Fibroblast of lung (primary cell): ENCODE data around the gene INSIG2. TPM values are rescaled to one million over a fixed set of nuclear protein-coding genes. Genes with fewer than 3 reads are reported as not detected.

Experiments
- DNase-seq, 2 donors: peaks; one replicate each; pipeline versions ENCODE4 v3.0.0 to v3.0.0-alpha.2; 2010; ENCODE audit warnings: low read depth in 2 of 2
- H2AFZ ChIP-seq: 2 replicates; pipeline ENCODE4 v1.5.1; 2012; ENCODE audit warnings: low read length, control low read depth, inconsistent platforms
- H3K27ac ChIP-seq: 2 replicates; pipeline ENCODE4 v1.5.1; 2011; ENCODE audit warnings: low read length, control low read depth; ENCODE audit not compliant: insufficient read depth
- H3K27me3 ChIP-seq: 2 replicates; pipeline ENCODE4 v1.5.1; 2011; ENCODE audit warnings: mild to moderate bottlenecking, low read length; ENCODE audit not compliant: control insufficient read depth, insufficient read depth
- H3K36me3 ChIP-seq: 2 replicates; pipeline ENCODE4 v1.5.1; 2011; ENCODE audit warnings: low read length; ENCODE audit not compliant: control insufficient read depth, insufficient read depth
- H3K4me1 ChIP-seq: 2 replicates; pipeline ENCODE4 v1.5.1; 2011; ENCODE audit warnings: low read length; ENCODE audit not compliant: control insufficient read depth, insufficient read depth; ENCODE audit errors: extremely low read depth
- H3K4me2 ChIP-seq: 2 replicates; pipeline ENCODE4 v1.5.1; 2011; ENCODE audit warnings: low read length, control low read depth; ENCODE audit not compliant: insufficient read depth; ENCODE audit errors: extremely low read depth
- H3K4me3 ChIP-seq, 4 experiments: fragments of 200-600 bp in 1 of 4; sonication (generic) in 1 of 4; replicated peaks in 1 of 4; 2 replicates each; pipeline ENCODE4 v1.5.1; 2011 to 2016; ENCODE audit warnings: low read length in 4 of 4, low read depth in 3 of 4, mild to moderate bottlenecking in 3 of 4, control low read depth in 2 of 4, inconsistent platforms in 1 of 4, mixed read lengths in 1 of 4; ENCODE audit not compliant: insufficient read depth in 1 of 4; ENCODE audit errors: control extremely low read depth in 1 of 4
- H3K79me2 ChIP-seq: 2 replicates; pipeline ENCODE4 v1.5.1; 2012; ENCODE audit warnings: mild to moderate bottlenecking, low read length, inconsistent platforms; ENCODE audit not compliant: control insufficient read depth, insufficient read depth
- H3K9ac ChIP-seq: 2 replicates; pipeline ENCODE4 v1.5.1; 2011; ENCODE audit warnings: mild to moderate bottlenecking, low read length, control low read depth; ENCODE audit not compliant: insufficient read depth
- H3K9me3 ChIP-seq: 2 replicates; pipeline ENCODE4 v1.5.1; 2012; ENCODE audit warnings: low read depth, low read length; ENCODE audit not compliant: control insufficient read depth, insufficient read depth
- H4K20me1 ChIP-seq: 2 replicates; pipeline ENCODE4 v1.5.1; 2011; ENCODE audit warnings: low read length; ENCODE audit not compliant: control insufficient read depth, insufficient read depth; ENCODE audit errors: extremely low read depth
- EZH2 ChIP-seq: IDR thresholded peaks from 2 replicates; pipeline ENCODE4 v1.5.1; 2012; ENCODE audit warnings: low read length, control low read depth, mild to moderate bottlenecking; ENCODE audit errors: missing control alignments
- polyA plus RNA-seq, 2 donors: library from polyadenylated mRNA; depleted of rRNA in 1 of 2; stranded (reverse) in 1 of 2; unstranded in 1 of 2; fragments of >200 nt; gene quantifications; 2 replicates each; pipeline ENCODE4 v1.2.1, GENCODE V29; 2011 to 2012; ENCODE audit warnings: missing spikeins in 1 of 2
- total RNA-seq: library from RNA; depleted of rRNA; stranded (reverse); fragments of >200 nt; gene quantifications from 2 replicates; pipeline ENCODE4 v1.2.1, GENCODE V29; 2014
- TF ChIP-seq, protein P1 (sequence below), 2 donors: IDR thresholded peaks in 1 of 2; conservative IDR thresholded peaks in 1 of 2; 1 replicate in 1 of 2; 2 replicates in 1 of 2; pipeline ENCODE4 v1.5.1; 2011 to 2012; ENCODE audit warnings: low read length in 2 of 2, control low read depth in 1 of 2, inconsistent platforms in 1 of 2, low read depth in 1 of 2, mild to moderate bottlenecking in 1 of 2

INSIG2 gene
- total and polyA plus RNA-seq, 2 donors (not counting 1 experiment from before 2014, with no cell fraction given), result 9.9 to 31.1 TPM

DNA sequence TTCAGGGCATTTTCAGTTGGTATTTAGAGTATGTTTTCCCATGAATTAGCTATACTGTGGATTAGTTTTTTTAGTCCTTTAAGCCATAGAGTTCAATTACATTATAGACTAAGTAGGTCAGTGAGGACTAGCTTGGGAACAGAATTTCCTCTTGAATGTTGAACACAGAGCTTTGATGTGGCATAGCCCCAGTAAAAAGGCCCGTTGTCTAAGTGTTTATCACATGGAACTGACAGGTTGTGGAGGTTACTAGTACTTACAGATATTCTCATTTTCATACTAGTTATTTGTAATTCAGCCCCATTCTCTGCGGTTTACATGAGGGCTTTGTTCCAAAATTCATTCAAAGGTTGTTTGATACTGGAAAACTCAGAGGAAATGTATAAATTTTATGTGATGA, 6.2 kb downstream of the INSIG2 start:
- H3K27me3 ChIP-seq, result no peaks in the 10 kb centered on the region
- no peak overlapping the region for H3K4me2 ChIP-seq
- H3K4me3 ChIP-seq, result no peak overlapping the region
- DNase-seq, result no peak
- no peak overlapping the region for H3K9ac ChIP-seq
- no peaks in the 10 kb centered on the region for H3K9me3 ChIP-seq
- H4K20me1 ChIP-seq, result no peaks in the 10 kb centered on the region
- no peak overlapping the region for H3K27ac ChIP-seq
- peaks cover 19% of the 10 kb centered on the region for H3K79me2 ChIP-seq
- H3K4me1 ChIP-seq, result no peaks in the 10 kb centered on the region
- H3K36me3 ChIP-seq, result no peaks in the 10 kb centered on the region
- no peak overlapping the region for H2AFZ ChIP-seq
- TF ChIP-seq EZH2, result no peak
- TF ChIP-seq, protein P1, sequence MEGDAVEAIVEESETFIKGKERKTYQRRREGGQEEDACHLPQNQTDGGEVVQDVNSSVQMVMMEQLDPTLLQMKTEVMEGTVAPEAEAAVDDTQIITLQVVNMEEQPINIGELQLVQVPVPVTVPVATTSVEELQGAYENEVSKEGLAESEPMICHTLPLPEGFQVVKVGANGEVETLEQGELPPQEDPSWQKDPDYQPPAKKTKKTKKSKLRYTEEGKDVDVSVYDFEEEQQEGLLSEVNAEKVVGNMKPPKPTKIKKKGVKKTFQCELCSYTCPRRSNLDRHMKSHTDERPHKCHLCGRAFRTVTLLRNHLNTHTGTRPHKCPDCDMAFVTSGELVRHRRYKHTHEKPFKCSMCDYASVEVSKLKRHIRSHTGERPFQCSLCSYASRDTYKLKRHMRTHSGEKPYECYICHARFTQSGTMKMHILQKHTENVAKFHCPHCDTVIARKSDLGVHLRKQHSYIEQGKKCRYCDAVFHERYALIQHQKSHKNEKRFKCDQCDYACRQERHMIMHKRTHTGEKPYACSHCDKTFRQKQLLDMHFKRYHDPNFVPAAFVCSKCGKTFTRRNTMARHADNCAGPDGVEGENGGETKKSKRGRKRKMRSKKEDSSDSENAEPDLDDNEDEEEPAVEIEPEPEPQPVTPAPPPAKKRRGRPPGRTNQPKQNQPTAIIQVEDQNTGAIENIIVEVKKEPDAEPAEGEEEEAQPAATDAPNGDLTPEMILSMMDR (conservative IDR thresholded peaks at IDR 0.05 in 1 of 2, IDR thresholded peaks at IDR 0.05 in 1 of 2; ENCODE audit: low read depth in 1 of 2, low read length in 2 of 2), result no peak

DNA sequence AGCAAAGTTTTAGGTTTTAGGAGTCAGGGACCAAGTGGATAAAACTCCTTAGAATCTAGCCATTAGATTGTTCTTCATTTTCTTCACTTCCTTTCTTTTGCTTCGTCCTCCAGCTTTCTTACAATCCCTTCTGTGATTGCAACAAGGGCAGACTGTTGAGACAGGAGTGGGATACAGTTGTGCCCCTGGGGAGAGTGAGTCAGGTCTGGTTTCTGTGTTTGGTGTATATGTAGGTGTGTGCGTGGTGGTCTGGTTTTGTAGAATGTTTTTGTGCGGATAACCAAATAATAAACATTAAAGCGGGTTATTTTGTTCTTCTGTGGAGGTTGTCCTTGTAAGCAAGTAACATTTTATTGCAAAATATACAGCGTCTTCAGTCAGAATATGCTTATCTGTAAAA, 7.3 kb downstream of the INSIG2 start:
- no peaks in the 10 kb centered on the region for H4K20me1 ChIP-seq

DNA sequence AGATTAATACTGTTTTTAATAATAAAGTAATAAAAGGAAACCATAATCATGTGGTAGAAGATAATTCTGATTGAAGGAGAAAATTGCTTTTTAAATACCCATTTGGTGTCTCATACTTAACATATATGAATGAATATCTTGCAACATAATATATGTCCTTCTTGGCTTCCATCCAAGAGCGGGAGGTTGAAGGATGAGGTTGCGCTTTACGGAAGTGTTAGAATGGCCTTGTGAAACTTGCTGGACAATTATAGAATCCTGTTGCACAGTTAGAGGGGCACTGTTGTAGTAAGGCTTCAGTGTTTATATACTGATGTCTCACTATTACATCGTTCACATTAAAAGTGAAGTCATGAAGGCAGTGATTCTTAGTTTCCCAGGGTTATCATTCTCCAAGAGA, 9.4 kb downstream of the INSIG2 start:
- H3K79me2 ChIP-seq, result no peaks in the 10 kb centered on the region

More for the DNA sequence above, 7.3 kb downstream of the INSIG2 start:
- Histone ChIP-seq H3K27me3 (no peaks in the 10 kb centered on the region), H3K9ac (no peak overlapping the region), H3K36me3 (no peaks in the 10 kb centered on the region), H3K4me1 (no peaks in the 10 kb centered on the region), H2AFZ (no peak overlapping the region), H3K4me2 (no peak overlapping the region), H3K79me2 (peaks cover 10% of the 10 kb centered on the region), H3K27ac (no peak overlapping the region), H3K4me3 (no peak overlapping the region), H3K9me3 (no peaks in the 10 kb centered on the region)
- TF ChIP-seq EZH2, result no peak
- TF ChIP-seq, protein P1 (conservative IDR thresholded peaks at IDR 0.05 in 1 of 2, IDR thresholded peaks at IDR 0.05 in 1 of 2; ENCODE audit: low read depth in 1 of 2, low read length in 2 of 2), result no peak
- DNase-seq, result no peak

More for the DNA sequence above, 9.4 kb downstream of the INSIG2 start:
- Histone ChIP-seq H4K20me1 (no peaks in the 10 kb centered on the region), H2AFZ (no peak overlapping the region), H3K9ac (no peak overlapping the region), H3K4me2 (no peak overlapping the region), H3K9me3 (no peaks in the 10 kb centered on the region), H3K4me1 (no peaks in the 10 kb centered on the region), H3K27ac (no peak overlapping the region), H3K4me3 (no peak overlapping the region), H3K36me3 (no peaks in the 10 kb centered on the region), H3K27me3 (no peaks in the 10 kb centered on the region)
- TF ChIP-seq, protein P1 (conservative IDR thresholded peaks at IDR 0.05 in 1 of 2, IDR thresholded peaks at IDR 0.05 in 1 of 2; ENCODE audit: low read depth in 1 of 2, low read length in 2 of 2), result no peak
- no peak for TF ChIP-seq EZH2
- DNase-seq, result peak in 1 of 2 donors; percentile 73
